Medulla oblongata (tissue), 1 donor: Measurements from ENCODE around the gene PIH1D1.

Experiments used
- DNase-seq: peaks from one replicate; pipeline ENCODE4 v3.0.0-alpha.2; 2015; ENCODE audit errors: extremely low spot score

Gene PIH1D1

GRCh38 chr19:49435670-49436069 lies 15.9 kb downstream of the PIH1D1 start:
- DNase-seq = no peak

GRCh38 chr19:49434907-49435583 lies 16.6 kb downstream of the PIH1D1 start:
- DNase-seq = no peak

GRCh38 chr19:49433240-49433901 lies 18.2 kb downstream of the PIH1D1 start:
- DNase-seq = no peak

- DNase-seq = no peak
Observed at GRCh38 chr19:49432141-49433073, 19.2 kb downstream of the PIH1D1 start.

GRCh38 chr19:49431330-49431749 lies 20.3 kb downstream of the PIH1D1 start:
- DNase-seq = no peak

GRCh38 chr19:49430678-49431329 lies 20.8 kb downstream of the PIH1D1 start:
- no peak for DNase-seq

GRCh38 chr19:49430172-49430677 lies 21.4 kb downstream of the PIH1D1 start:
- no peak for DNase-seq

- DNase-seq = no peak
Observed at GRCh38 chr19:49428547-49429451, 22.8 kb downstream of the PIH1D1 start.

- no peak for DNase-seq
Observed at GRCh38 chr19:49427855-49428546, 23.6 kb downstream of the PIH1D1 start.

- DNase-seq = no peak
Observed at GRCh38 chr19:49427339-49427738, 24.3 kb downstream of the PIH1D1 start.

- DNase-seq = no peak
Observed at GRCh38 chr19:49425922-49426592, 25.6 kb downstream of the PIH1D1 start.

- DNase-seq = no peak
Observed at GRCh38 chr19:49425178-49425577, 26.4 kb downstream of the PIH1D1 start, which contains the start of gene GFY. GFY (plus strand) TSS chr19:49425388; CDS start chr19:49426431, 1,043 bp downstream.

GRCh38 chr19:49423985-49424303 lies 27.7 kb downstream of the PIH1D1 start:
- no peak for DNase-seq

- no peak for DNase-seq
Observed at GRCh38 chr19:49423071-49423984, 28.3 kb downstream of the PIH1D1 start, which contains the start of gene PTH2. PTH2 (minus strand) TSS chr19:49423441; CDS start chr19:49423339, 102 bp downstream.

- no peak for DNase-seq
Observed at GRCh38 chr19:49422407-49423070, 29.1 kb downstream of the PIH1D1 start.

GRCh38 chr19:49421878-49422202 lies 29.8 kb downstream of the PIH1D1 start:
- DNase-seq = no peak

GRCh38 chr19:49421039-49421877 lies 30.4 kb downstream of the PIH1D1 start:
- DNase-seq = peak; percentile 27
